ENCODE results near the gene NME7. TPM values are rescaled to one million over a fixed set of nuclear protein-coding genes. Genes with fewer than 3 reads are reported as not detected.

NME7 gene
- total RNA-seq, 1 donor from 2014 or later = 60.6 TPM

DNA sequence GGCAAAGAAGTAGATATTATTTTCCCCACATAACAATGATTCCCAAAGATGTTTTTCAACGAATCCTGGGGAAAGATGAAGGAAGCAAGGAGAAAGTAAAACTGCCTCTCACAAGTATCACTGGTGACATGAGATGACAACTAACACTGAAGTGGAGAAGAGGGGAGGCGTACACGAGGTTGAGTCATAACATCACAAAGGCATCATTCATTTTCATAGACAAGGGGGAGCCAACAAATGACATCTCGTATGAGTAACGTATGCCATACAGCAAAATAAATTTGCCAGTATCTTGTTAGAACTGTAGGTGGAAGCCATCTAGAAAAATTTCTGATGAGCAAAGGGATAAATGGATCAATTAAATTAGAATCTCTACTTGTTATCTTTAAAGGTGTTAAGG, 204.5 kb downstream of the NME7 start:
- no peak overlapping the region for H3K27ac Mint-ChIP-seq
- no peak for DNase-seq (ENCODE audit: low spot score)
- TF ChIP-seq EZH2phosphoT487 (IDR thresholded peaks at IDR 0.05) (no peak), EZH2 (IDR thresholded peaks at IDR 0.05) (no peak), CTCF (IDR thresholded peaks at IDR 0.05) (no peak)
- no peaks in the 10 kb centered on the region for H3K36me3 Mint-ChIP-seq
- no peaks in the 10 kb centered on the region for H3K36me3 ChIP-seq
- no peaks in the 10 kb centered on the region for H3K9me3 Mint-ChIP-seq
- no peaks in the 10 kb centered on the region for H3K27me3 Mint-ChIP-seq (ENCODE audit: insufficient read depth, low read depth)
- peaks cover 5% of the 10 kb centered on the region for H3K4me1 ChIP-seq
- no peaks in the 10 kb centered on the region for H4K20me1 ChIP-seq (ENCODE audit: low read depth)
- H3K9me3 ChIP-seq (ENCODE audit: low read depth) = no peaks in the 10 kb centered on the region
- no peaks in the 10 kb centered on the region for H3K79me2 ChIP-seq (ENCODE audit: low read depth)
- no peaks in the 10 kb centered on the region for H3K4me1 Mint-ChIP-seq
- H3K4me3 ChIP-seq = no peak overlapping the region
- no peaks in the 10 kb centered on the region for H3F3A ChIP-seq (ENCODE audit: low read depth)
- no peak overlapping the region for H3K4me2 ChIP-seq
- no peaks in the 10 kb centered on the region for H3K27me3 ChIP-seq
- H2AFZ ChIP-seq (replicated peaks) = no peak overlapping the region
- no peak overlapping the region for H3K9ac ChIP-seq
- H3K27ac ChIP-seq = no peak overlapping the region
- no peak overlapping the region for H3K4me3 Mint-ChIP-seq

DNA sequence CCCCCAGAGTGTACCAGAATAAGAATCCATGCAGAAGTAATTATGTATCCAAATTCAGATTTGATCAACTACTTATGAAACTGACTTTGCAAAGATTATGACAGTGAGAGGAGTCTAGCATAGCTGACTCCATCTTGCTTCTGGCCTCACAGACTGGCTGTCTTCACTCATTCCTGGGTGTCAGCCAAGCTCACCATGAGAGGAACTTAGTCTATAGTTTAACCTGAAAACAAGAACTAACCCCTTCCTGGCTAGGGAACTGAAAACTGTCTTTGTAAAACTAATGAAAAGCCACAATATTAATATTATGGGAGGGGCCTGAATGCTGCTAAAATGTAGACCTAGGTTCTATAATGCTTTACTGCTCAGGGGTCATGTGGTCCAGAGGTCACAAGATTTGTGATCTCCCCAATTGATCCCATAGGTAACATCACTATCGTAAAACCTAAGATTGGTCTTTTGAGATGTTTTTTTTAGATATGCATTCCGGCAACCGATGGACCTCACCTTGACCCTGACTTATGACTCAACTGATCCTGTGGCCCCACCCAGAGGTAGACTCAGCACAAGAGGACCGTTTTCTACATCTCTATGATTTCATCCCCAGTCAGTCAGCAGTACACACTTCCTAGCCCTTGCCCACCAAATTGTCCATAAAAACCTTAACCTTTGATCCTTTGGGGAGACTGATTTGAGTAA, 206.0 kb downstream of the NME7 start:
- no peaks in the 10 kb centered on the region for H3K9me3 Mint-ChIP-seq
- H3K79me2 ChIP-seq (ENCODE audit: low read depth) = no peaks in the 10 kb centered on the region
- H3K27me3 ChIP-seq = no peaks in the 10 kb centered on the region
- H3K4me1 Mint-ChIP-seq = no peaks in the 10 kb centered on the region
- H3K4me1 ChIP-seq = peaks cover 12% of the 10 kb centered on the region
- H3K9ac ChIP-seq = no peak overlapping the region
- H3K27me3 Mint-ChIP-seq (ENCODE audit: insufficient read depth, low read depth) = no peaks in the 10 kb centered on the region
- no peak for DNase-seq (ENCODE audit: low spot score)
- no peak overlapping the region for H3K27ac Mint-ChIP-seq
- TF ChIP-seq EZH2phosphoT487 (IDR thresholded peaks at IDR 0.05) = no peak
- no peak for TF ChIP-seq EZH2 (IDR thresholded peaks at IDR 0.05)
- no peak for TF ChIP-seq CTCF (IDR thresholded peaks at IDR 0.05)
- no peaks in the 10 kb centered on the region for H3K36me3 Mint-ChIP-seq
- no peak overlapping the region for H3K4me2 ChIP-seq
- H2AFZ ChIP-seq (replicated peaks) = no peak overlapping the region
- H3K36me3 ChIP-seq = no peaks in the 10 kb centered on the region
- H3K4me3 ChIP-seq = no peak overlapping the region
- no peaks in the 10 kb centered on the region for H4K20me1 ChIP-seq (ENCODE audit: low read depth)
- no peaks in the 10 kb centered on the region for H3F3A ChIP-seq (ENCODE audit: low read depth)
- H3K9me3 ChIP-seq (ENCODE audit: low read depth) = no peaks in the 10 kb centered on the region
- no peak overlapping the region for H3K4me3 Mint-ChIP-seq
- H3K27ac ChIP-seq = no peak overlapping the region

DNA sequence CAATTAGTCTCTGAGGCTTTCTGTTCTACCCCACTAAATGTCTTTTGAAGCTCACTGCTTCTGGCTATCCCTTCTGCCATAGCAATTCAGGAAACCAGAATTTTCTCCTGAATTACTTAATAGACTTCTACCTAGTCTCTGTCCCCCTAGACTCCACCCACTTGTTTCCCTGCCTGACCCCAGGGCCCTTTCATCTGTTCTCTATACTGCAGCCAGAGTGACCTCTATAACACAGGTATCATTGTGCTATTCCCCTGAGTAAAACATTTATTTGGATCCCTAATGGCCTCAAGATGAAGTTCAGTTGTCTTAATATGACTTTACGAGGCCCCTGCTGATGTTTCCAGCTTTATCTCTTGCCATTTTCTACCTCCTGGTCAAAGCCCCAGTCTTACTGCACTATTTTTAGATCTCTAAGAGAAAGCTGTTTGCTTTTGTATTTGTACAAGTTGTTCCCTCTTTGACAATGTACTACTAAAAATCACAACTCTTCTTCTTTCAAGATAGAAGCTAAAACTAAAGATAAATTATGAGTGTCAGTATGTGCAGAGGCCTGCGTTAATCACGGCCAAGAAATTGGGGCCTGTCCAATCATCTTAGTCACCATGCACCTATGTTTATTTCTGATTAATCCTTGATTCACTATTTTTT, 206.6 kb downstream of the NME7 start:
- Mint-ChIP-seq H3K27ac (no peak overlapping the region), H3K4me3 (no peak overlapping the region), H3K36me3 (no peaks in the 10 kb centered on the region), H3K4me1 (no peaks in the 10 kb centered on the region), H3K27me3 (ENCODE audit: insufficient read depth, low read depth) (no peaks in the 10 kb centered on the region), H3K9me3 (no peaks in the 10 kb centered on the region)
- Histone ChIP-seq H3K4me2 (no peak overlapping the region), H2AFZ (replicated peaks) (no peak overlapping the region), H3K27me3 (no peaks in the 10 kb centered on the region), H3K36me3 (no peaks in the 10 kb centered on the region), H3K27ac (no peak overlapping the region), H3K9ac (no peak overlapping the region), H3K79me2 (ENCODE audit: low read depth) (no peaks in the 10 kb centered on the region), H4K20me1 (ENCODE audit: low read depth) (no peaks in the 10 kb centered on the region), H3F3A (ENCODE audit: low read depth) (no peaks in the 10 kb centered on the region), H3K4me1 (peaks cover 12% of the 10 kb centered on the region), H3K9me3 (ENCODE audit: low read depth) (no peaks in the 10 kb centered on the region), H3K4me3 (no peak overlapping the region)
- TF ChIP-seq EZH2 (IDR thresholded peaks at IDR 0.05) = no peak
- no peak for TF ChIP-seq CTCF (IDR thresholded peaks at IDR 0.05)
- TF ChIP-seq EZH2phosphoT487 (IDR thresholded peaks at IDR 0.05) = no peak
- DNase-seq (ENCODE audit: low spot score) = no peak
